ENCODE measurements around the gene DYNC2I2. TPM values are rescaled to one million over a fixed set of nuclear protein-coding genes. Genes with fewer than 3 reads are reported as not detected.

DYNC2I2 gene
- total RNA-seq, 1 experiment from 2014 or later = 58.6 TPM

- Histone ChIP-seq H3K27ac (ENCODE audit: insufficient read length, low read depth, low read length) (no peak overlapping the region), H2AK5ac (ENCODE audit: insufficient read length, low read length) (no peak overlapping the region), H3K23ac (ENCODE audit: insufficient read length, low read depth, low read length) (no peak overlapping the region), H4K20me1 (ENCODE audit: control insufficient read depth, insufficient read depth, insufficient read length) (no peaks in the 10 kb centered on the region), H3K4me2 (ENCODE audit: insufficient read depth, insufficient read length, low read length) (no peak overlapping the region), H3K9me3 (ENCODE audit: control insufficient read depth, low read depth, low read length) (no peaks in the 10 kb centered on the region), H2BK5ac (ENCODE audit: insufficient read length, low read length) (no peak overlapping the region), H2BK12ac (ENCODE audit: insufficient read length, low read depth, low read length) (no peak overlapping the region), H3K14ac (ENCODE audit: insufficient read depth, low read length) (no peak overlapping the region), H2BK20ac (ENCODE audit: low read depth, low read length, poor library complexity, severe bottlenecking) (no peak overlapping the region), H4K5ac (ENCODE audit: insufficient read length, low read depth, low read length) (no peak overlapping the region), H3K18ac (ENCODE audit: insufficient read length, low read depth, low read length) (no peak overlapping the region), H3K4me1 (ENCODE audit: insufficient read depth, low read length) (no peaks in the 10 kb centered on the region), H4K91ac (ENCODE audit: insufficient read length, low read depth, low read length) (no peak overlapping the region), H3T11ph (ENCODE audit: low read length) (no peak overlapping the region), H3K56ac (ENCODE audit: insufficient read length, low read depth, low read length) (no peak overlapping the region), H3K27me3 (ENCODE audit: insufficient read depth, low read length) (no peaks in the 10 kb centered on the region), H3K4ac (ENCODE audit: low read depth, low read length) (no peak overlapping the region), H2BK15ac (ENCODE audit: low read depth, low read length) (no peak overlapping the region), H3K79me2 (ENCODE audit: insufficient read depth, low read length) (no peaks in the 10 kb centered on the region), H2BK120ac (ENCODE audit: low read depth, low read length, poor library complexity, severe bottlenecking) (no peak overlapping the region), H3K23me2 (ENCODE audit: insufficient read length, low read depth, low read length, poor library complexity, severe bottlenecking) (no peaks in the 10 kb centered on the region), H4K8ac (replicated peaks; ENCODE audit: insufficient read length, low read depth, low read length) (no peak overlapping the region), H3K79me1 (ENCODE audit: insufficient read depth, low read depth, low read length, poor library complexity, severe bottlenecking) (no peaks in the 10 kb centered on the region), H3K9ac (ENCODE audit: extremely low read depth, insufficient read length, low read length) (no peak overlapping the region), H2AFZ (ENCODE audit: low read length) (no peak overlapping the region)
- peak overlapping the region in 2 of 3 experiments; percentile 80 to 83; a peak in 4 of 7 replicates for H3K27ac Mint-ChIP-seq
- H3K9me3 Mint-ChIP-seq = no peaks in the 10 kb centered on the region
- H3K4me1 Mint-ChIP-seq = 0 out of 4 replicates have a peak, but pooled peaks cover 0 to 4% of the 10 kb centered on the region in 2 experiments
- no peaks in the 10 kb centered on the region for H3K27me3 Mint-ChIP-seq (ENCODE audit: low read depth)
- DNase-seq = no peak
- no peak for TF ChIP-seq CTCF (conservative IDR thresholded peaks at IDR 0.05)
- WGBS (ENCODE audit: extremely low coverage, insufficient read length, low lambda C conversion rate) = no CpG with 5 or more reads among the region's 10 CpGs
- peaks cover 32 to 86% (median 73%) of the 10 kb centered on the region in 3 experiments for H3K36me3 Mint-ChIP-seq (ENCODE audit: insufficient read depth in 1 of 3, low read depth in 3 of 3)
- no peak overlapping the region for H3K4me3 Mint-ChIP-seq
Measured at GRCh38 chr9:128629136-128629535, 27.5 kb downstream of the DYNC2I2 start.
